Cardiac septum (tissue), 1 donor: ENCODE results near the gene MATCAP1. TPM values are rescaled to one million over a fixed set of nuclear protein-coding genes. Genes with fewer than 3 reads are reported as not detected.

ENCODE experiments used
- DNase-seq: peaks from one replicate; pipeline ENCODE4 v3.0.0-alpha.2; 2020; ENCODE audit warnings: low spot score
- intact Hi-C: fragments of 100-400 bp; cut with DNase I; formaldehyde crosslinking; loops from one replicate; pipeline ENCODE4 v1.14.0; 2022
- long read RNA-seq: library from polyadenylated mRNA; unstranded; transcript quantifications from one replicate; pipeline ENCODE4 v2.0.0, GENCODE V29; 2021
- total RNA-seq: library from RNA; stranded (reverse); fragmentation: NEBNext Ultra II Directional; extraction: Animal tissue kit (Norgen Biotek cat#: 25700); gene quantifications from one replicate; pipeline ENCODE4 v1.2.1, GENCODE V29; 2021
- donor health status: DM: no; HTN: no; CAD: no.

Gene MATCAP1
- total RNA-seq = 22.2 TPM
- long read RNA-seq, partial matches to known transcripts = 3 of 14 reads
- long read RNA-seq, other reads (novel, unspliced or antisense) = 5 of 14 reads

GRCh38 chr16:67183627-67184452, at the start of gene MATCAP1:
Gene MATCAP1, minus strand, starts transcription at chr16:67183963. Its CDS starts 3,353 bp downstream, at chr16:67180610.
- intact Hi-C loops = loop anchor here (2.0 kb wide), 1 partner anchor 23 kb away; no protein-coding TSS in a partner anchor
- DNase-seq = peak; percentile 96

DNA sequence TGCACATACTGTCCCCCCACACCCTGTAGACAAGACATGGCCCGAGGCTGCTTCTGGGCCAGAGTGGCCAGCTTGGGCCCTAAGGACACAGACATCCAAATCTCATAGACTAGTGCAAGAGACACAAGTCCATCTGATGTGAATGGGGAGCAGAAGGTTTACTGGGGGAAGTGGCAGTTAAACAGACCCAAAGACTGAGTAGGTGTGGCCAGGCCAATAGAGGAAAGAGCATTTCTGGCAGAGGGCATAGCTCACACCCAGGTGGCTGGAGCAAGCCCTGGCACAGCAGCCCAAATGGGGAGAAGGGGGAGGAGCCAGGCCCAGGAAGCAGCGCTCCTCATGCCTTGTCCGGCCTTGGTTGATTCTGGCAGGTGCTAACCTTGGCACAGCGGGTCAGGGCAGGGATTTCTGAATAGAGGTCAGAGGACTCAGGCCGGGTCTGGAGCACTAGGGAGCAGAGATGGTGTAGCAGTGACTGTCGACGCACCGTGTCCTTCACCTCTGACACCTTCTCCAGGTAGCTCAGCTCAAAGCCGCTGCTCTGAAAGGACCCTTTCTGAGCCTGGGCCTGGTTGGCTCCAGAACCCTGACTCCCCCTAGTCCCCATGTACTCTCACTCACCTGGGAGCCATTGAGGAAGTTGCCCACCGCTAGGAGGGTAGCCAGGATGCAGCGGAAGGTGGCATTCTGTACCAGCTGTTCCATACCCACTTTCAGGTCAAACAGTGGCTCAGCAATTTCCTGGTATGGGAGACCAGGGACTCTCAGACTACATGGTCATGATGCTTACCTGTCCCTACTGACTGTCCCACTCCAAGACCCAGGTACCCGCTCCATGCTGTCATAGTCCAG, 47.3 kb upstream of the MATCAP1 start:
- intact Hi-C loops = no loop called here
- DNase-seq = no peak

GRCh38 chr16:67229906-67230808, 46.4 kb upstream of the MATCAP1 start:
- intact Hi-C loops = no loop called here
- no peak for DNase-seq

GRCh38 chr16:67228905-67229304, 45.1 kb upstream of the MATCAP1 start:
- intact Hi-C loops = no loop called here
- DNase-seq = no peak

DNA sequence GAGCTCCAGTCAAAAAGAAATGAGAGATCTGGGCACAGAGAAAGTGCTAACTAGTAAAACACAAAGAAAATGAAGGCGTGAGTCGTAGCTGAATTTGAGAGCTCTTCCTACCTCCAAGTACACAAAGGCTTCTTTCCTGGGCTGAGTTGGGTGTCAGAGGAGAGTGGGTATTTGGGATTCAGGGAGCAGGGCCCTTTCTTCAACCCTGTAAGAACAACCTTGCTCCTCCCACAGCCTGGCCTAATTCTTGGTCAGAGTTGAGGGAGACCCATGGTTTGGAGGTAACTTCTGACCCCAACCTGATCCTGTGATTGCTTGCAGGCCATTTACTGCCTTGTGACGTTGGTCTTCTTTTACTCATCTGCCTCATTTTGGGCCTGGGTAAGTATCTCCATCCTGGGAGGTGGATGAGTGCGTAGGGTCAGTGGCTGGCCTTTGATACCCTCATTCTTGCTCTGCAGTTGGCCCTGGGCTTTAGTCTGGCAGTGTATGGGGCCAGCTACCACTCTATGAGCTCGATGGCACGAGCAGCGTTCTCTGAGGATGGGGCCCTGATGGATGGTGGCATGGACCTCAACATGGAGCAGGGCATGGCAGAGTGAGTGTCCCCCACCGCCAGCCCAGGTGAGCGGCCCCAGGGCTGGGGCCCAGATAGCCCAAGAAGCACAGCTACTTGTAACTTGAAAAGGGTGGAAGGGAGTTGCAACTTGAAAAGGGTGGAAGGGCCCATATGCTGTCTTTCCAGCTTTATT, 44.4 kb upstream of the MATCAP1 start:
- intact Hi-C loops = no loop called here
- no peak for DNase-seq

- intact Hi-C loops = no loop called here
- DNase-seq = no peak
Observed at GRCh38 chr16:67227567-67227921, 43.8 kb upstream of the MATCAP1 start.

DNA sequence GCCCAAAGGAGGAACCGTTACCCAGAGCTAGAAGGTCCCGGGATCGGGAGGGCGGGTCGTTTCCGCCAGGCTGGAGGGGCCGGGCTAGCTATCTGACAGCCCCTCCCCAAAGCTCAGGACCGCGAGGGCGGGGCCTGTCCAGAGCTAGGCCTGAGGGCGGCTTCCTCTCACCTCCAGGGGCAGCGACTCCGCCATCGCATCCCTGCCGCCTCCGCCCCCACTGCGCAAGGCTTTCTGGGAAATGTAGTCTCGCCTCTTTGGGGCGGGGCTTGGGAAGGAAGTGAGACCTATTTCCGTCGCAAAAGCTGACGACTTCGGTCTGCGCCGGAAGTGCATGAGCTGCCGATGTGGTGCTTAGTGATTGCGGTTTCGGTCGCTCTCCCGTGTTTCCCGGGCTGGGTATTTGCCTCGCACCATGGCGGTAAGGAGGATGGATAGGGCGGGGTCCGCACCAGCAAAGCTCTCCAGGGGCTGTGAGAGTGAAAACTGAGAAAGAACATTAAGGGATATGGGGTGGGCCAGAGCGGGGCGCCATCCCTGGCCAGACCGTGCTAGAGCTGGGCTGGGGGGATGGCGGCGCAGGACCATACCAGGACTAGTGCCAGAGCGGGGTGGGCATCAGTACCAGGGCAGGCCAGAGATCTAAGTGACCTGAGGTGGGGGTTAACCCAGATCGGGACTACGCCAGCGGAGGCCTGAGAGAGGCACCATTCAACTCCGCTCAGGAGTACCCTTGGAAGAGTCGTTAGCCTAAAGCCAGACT, 43.2 kb upstream of the MATCAP1 start, which contains the start of gene TMEM208:
Gene TMEM208 (plus strand): TSS at position 327 of the 763 bp plus-strand sequence. CDS start 89 bp downstream, at position 416.
- intact Hi-C loops = loop anchor here (1.0 kb wide), 2 partner anchors 20 to 35 kb away; partner anchors contain the start of genes E2F4 and FHOD1
- DNase-seq = peak; percentile 99

GRCh38 chr16:67226295-67226803, 42.6 kb upstream of the MATCAP1 start:
- intact Hi-C loops = loop anchor here (1.0 kb wide), 2 partner anchors 21 to 34 kb away; partner anchors contain the start of genes E2F4 and FHOD1
- DNase-seq = no peak

- DNase-seq = no peak
- intact Hi-C loops = no loop called here
Observed at GRCh38 chr16:67223992-67224391, 40.2 kb upstream of the MATCAP1 start.

GRCh38 chr16:67216612-67217490, 33.1 kb upstream of the MATCAP1 start:
- DNase-seq = peak; percentile 82
- intact Hi-C loops = no loop called here

DNA sequence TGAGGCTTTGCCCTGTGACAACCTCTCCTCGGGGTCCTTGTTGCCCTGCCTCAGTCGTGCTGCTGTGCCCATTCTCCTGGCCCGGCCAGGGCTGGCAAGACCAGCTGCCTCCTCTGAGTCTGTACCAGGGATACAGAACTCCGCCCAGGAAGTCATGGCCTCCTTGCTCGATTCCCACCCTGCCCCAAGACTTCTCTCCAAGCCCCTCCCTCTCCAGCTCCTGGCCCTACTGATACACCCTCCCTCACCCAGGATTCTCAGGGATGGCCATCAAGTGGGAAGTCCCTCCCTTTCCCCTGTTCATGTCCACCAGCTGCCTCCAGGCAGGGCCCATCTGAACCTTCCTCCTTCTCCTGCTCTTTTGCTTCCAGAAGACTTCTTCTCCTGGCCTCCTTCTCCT, 31.9 kb upstream of the MATCAP1 start:
- intact Hi-C loops = no loop called here
- DNase-seq = no peak

- no peak for DNase-seq
- intact Hi-C loops = no loop called here
Observed at GRCh38 chr16:67213197-67214019, 29.6 kb upstream of the MATCAP1 start.

GRCh38 chr16:67212766-67213165, 29.0 kb upstream of the MATCAP1 start:
- DNase-seq = no peak
- intact Hi-C loops = no loop called here

DNA sequence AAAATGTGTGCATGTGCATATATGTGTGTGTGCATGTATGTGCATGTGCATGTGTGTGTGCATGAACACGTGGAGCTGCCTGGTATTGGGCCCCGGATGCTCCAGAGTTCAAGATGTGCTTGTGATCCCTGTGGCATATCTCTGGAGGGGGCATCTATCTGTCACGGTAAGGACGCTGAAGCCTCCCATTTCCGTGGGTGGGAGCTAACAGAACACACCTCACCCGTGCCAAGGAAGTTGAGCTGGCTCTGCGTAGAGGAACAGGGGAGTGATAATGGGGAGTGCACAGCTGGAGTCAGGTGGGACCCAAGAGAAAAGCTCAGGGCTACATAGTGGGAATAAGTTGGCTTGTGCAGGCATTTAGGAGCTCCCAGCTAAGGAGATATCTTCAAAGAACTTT, 27.9 kb upstream of the MATCAP1 start:
- DNase-seq = no peak
- intact Hi-C loops = no loop called here

GRCh38 chr16:67210069-67210937, 26.5 kb upstream of the MATCAP1 start:
- intact Hi-C loops = no loop called here
- DNase-seq = no peak
